Upper lobe of left lung (tissue), 4 donors: ENCODE measurements around the gene HPSE2.

ENCODE experiments used
- CTCF ChIP-seq, 6 experiments: fragments of 450-650 bp in 4 of 6; fragments of 200-600 bp in 2 of 6; sonication (generic) in 2 of 6; IDR thresholded peaks; one replicate each; pipeline ENCODE4 v1.5.1; 2016 to 2019; ENCODE audit warnings: antibody characterized with exemption in 6 of 6
- EP300 ChIP-seq, 4 donors: sonication (generic); formaldehyde crosslinking; IDR thresholded peaks; one replicate each; pipeline ENCODE4 v1.5.1; 2017; ENCODE audit warnings: antibody characterized with exemption in 4 of 4, control low read depth in 2 of 4
- POLR2A ChIP-seq, 4 donors: fragments of 450-650 bp; IDR thresholded peaks; one replicate each; pipeline ENCODE4 v1.5.1; 2016 to 2017; ENCODE audit warnings: antibody characterized with exemption in 4 of 4, mild to moderate bottlenecking in 2 of 4
- POLR2AphosphoS5 ChIP-seq, 2 donors: sonication (generic); formaldehyde crosslinking; IDR thresholded peaks; one replicate each; pipeline ENCODE4 v1.5.1; 2017; ENCODE audit warnings: antibody characterized with exemption in 2 of 2

- TF ChIP-seq POLR2A (IDR thresholded peaks at IDR 0.05) (no peak), CTCF (IDR thresholded peaks at IDR 0.05) (no peak), POLR2AphosphoS5 (IDR thresholded peaks at IDR 0.05) (no peak), EP300 (IDR thresholded peaks at IDR 0.05) (no peak)
Measured at GRCh38 chr10:98555021-98555619, 680.5 kb downstream of the HPSE2 start.
